Smooth muscle cell of the brain vasculature (primary cell): ENCODE measurements around the gene PRKCD.

Experiments used
- DNase-seq: peaks from one replicate; pipeline ENCODE4 v3.0.0-alpha.2; 2012; ENCODE audit warnings: low read depth, low spot score

Gene PRKCD

DNA sequence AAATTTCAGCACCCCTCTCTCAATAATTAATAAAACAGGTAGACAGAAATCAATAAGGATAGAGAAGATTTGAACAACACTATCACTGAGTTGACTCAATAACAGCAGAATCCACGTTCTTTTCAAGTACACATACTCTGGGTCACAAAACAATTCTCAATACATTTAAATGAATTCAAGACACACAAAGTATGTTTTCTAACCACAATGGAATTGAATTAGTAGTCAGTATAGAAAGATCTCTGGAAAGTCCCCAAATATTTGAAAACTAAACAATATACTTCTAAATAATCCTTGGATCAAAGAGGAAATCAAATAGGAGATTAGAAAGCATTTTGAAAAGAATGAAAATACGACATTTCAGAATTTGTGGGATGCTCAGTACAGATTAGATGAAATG, 54.8 kb downstream of the PRKCD start:
- DNase-seq: no peak

DNA sequence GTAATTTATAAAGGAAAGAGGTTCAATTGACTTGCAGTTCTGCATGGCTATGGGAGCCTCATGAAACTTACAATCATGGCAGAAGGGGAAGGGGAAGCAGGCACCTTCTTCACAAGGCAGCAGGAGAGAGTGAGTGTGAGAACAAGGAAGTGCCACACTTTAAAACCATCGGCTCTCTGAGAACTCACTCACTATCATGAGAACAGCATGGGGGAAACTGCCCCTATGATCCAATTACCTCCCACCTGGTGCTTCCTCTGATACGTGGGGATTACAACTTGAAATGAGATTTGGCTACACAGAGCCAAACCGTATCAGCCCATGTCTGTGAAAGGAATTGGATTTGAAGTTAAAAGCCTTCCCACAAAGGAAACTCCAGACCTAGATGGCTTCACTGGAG, 55.7 kb downstream of the PRKCD start:
- no peak for DNase-seq

DNA sequence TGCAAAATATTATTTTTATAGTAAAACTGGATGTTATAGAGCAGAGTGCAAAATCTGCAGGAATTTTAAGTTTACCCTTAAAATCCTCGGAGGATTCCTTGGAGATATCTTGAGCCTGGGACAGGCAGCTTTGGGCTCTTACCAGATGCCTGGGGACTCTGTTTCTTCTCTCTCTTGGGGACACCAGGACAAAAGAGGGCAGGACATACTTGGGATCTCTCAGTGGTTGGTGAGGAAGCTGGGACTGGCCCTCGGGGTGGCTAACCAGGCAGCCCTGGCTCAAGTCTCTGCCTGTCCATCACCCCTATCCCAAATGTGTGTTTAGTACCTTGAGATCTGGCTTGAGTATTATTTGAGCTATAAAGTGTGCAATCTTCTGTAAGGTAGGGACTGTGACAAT, 56.2 kb downstream of the PRKCD start:
- no peak for DNase-seq

- DNase-seq: no peak
Measured at GRCh38 chr3:53218131-53218530, 57.1 kb downstream of the PRKCD start.

GRCh38 chr3:53219895-53220483, 59.0 kb downstream of the PRKCD start:
- DNase-seq: no peak

- DNase-seq: no peak
Measured at GRCh38 chr3:53221345-53221744, 60.3 kb downstream of the PRKCD start.

DNA sequence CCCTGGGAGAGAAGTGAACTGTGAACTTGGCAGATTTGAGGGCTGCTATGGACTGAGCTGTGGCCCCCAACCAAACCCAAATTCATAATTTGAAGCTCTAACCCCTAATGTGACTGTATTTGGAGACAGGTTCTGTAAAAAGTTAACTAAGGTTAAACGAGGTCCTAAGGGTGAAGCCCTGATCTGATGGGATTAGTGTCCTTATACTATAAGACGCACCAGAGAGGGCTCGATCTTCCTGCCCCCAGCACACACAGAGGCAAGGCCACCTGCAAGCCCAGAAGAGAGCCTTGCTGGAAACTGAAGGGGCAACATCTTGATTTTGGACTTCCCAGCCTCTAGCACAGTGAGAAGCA, 60.8 kb downstream of the PRKCD start:
- no peak for DNase-seq

- DNase-seq: no peak
Measured at GRCh38 chr3:53222183-53222901, 61.3 kb downstream of the PRKCD start.

GRCh38 chr3:53223025-53223424, 62.0 kb downstream of the PRKCD start:
- DNase-seq: no peak

- DNase-seq: no peak
Measured at GRCh38 chr3:53223541-53223966, 62.5 kb downstream of the PRKCD start.

DNA sequence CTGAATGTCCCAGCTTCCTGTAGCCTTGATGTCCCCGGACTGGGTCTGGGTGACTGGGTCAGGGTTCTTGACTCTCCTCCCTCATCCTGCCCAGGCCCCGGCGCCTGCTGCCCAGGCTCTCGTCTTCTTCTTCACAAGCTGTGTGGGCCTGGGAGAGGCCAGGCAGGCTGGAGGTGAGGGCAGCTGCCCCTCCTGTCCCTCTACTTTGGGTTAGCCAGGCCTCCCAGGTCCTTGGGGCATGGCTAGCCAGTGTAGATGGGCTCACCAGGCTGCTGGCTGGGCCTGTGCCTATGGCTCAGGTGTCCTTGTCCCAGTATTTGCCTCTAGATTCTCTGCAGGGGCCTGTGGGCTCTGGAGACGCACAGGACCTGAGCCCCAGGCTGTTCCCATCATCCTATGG, 63.0 kb downstream of the PRKCD start:
- DNase-seq: no peak

DNA sequence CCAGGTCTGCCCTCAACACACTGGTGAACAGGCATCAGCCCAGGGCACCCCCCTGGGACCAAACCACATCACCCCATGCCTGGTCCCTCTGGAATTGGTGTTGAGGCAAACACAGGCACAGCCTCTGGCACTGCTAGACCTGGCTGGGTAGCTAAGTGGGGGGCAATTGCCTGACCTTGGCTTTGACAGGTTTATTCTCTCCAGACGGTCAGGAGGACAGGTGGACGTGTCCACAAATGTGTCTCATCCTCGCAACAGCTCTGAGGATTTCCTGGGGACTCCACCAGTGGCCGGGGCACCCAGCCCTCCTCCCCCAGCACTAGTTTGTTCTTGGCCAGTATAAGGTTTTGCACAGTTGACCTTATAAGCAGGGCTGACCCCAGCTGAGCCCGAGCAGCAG, 63.5 kb downstream of the PRKCD start:
- DNase-seq: no peak

GRCh38 chr3:53225181-53225580, 64.2 kb downstream of the PRKCD start:
- no peak for DNase-seq

GRCh38 chr3:53225651-53226050, 64.6 kb downstream of the PRKCD start:
- DNase-seq: no peak

DNA sequence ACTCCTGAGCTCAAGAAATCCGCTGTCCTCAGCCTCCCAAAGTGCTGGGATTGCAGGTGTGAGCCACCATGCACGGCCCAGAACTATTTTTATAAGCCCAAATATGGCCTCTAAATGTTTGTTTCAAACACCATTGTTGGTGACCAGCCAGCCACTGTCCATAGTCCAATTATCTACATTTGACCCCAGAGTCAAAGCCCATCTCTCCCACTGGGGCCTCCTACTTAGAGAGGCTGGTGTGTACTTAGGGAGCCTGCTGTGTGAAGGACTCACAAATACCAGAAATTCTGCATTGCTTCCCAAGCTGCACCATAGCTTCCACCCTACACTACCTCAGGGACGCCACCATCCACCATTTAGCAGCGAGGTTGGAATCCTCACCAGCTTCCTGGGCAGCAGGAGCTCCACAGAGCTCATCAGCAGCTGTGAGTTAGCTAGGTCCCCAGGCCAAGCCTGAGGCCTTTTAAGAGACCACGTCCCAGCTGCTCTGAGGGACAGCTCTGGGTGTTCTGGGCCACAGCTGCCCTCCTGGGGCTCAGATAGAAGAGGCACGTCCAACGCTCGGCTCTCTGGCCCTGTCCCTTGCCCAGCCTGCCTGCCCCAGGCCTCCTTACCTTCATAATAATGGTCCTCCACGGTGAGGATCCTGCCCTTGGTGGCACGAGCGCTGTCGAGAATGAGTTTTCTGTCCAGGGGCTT, 65.3 kb downstream of the PRKCD start:
- no peak for DNase-seq

DNA sequence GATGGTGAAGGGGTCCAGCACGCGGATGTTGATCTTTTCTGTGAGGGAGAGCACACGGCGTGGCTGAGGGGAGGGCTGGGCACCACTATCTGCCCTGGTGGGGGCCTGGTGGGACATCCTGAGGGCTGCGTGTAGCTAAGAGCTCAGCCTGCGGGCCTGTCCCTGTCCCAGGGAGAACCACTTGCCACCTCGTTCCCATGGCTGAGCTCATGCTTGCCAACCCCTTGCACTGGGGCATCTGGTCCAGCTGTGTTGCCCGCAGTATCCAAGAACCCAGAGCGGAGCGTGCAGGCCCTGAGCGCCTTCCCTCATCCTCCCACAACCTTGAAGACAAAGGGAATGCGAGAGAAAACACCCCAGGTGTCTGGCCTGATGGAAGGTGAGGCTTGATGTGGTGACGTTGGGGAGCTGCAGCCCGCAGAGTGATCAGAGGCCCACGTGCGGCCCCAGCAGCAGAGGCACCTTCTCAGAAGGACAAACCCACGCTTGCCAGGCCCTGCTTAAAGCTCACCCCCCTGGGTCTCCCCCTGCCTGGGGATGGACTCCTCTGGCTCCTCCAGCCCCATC, 65.9 kb downstream of the PRKCD start:
- DNase-seq: no peak

DNA sequence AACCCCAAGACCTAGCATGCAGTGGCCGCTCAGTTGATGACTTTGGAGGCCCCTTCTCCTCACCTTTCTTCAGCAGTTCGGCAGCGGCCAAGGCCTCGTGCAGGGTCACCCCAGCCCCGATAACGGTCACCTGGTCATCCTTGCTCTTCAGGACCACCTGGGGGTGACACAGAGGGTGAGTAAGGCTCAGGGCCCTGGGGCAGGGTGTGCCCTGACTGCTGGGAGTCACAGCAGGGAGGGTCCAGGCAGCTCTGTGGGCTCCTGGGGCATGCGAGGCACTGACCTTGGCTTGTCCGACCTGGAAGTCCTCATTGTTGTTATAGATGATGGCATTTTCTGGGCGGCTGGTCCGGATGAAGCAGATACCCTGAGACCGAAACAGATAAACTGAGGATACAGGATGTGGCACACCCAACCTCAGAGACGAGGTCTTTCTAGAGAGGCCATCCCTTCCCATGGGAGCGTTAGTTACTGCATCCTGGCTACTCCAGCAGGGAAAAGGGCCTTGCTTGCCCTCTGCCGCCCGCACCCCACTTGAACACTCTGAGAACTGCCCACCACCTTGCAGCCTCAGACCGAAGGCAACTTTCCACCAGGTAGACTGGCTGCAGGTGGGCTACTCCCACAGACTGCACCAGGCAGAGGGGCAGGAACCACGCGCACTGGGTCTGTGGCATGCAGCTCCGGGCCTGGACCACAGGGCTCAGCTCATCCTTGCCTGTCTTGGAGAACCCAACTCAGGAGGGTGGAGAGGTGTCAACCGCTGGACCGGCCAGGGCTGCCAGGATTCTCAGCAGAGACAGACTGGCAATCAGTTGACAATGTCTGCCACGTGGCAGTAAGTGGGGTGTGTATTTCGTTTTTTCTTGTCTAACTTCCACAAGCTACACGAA, 67.2 kb downstream of the PRKCD start:
- no peak for DNase-seq

GRCh38 chr3:53229171-53229570, 68.2 kb downstream of the PRKCD start:
- DNase-seq: no peak

DNA sequence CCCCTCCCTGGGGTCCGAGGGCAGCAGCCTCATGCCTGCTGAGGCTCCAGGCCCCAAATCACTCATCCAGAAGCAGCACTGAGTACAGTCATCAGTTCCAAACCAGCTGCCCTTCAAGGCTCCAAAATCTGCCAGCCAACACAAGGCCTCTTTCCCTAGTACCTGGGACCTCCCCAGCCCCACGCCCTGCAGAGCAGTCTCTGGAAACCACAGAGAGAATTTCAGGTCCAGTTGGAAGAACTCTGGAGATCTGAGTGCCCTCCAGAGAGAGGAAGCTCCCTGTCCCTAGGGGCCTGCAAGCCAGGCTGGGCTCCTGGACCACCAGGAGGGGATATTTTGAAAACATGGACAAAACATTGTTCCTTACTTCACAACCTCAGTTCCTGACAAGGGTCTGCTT, 68.6 kb downstream of the PRKCD start:
- no peak for DNase-seq

GRCh38 chr3:53230041-53230621, 69.1 kb downstream of the PRKCD start:
- DNase-seq: no peak

- DNase-seq: no peak
Measured at GRCh38 chr3:53230789-53231188, 69.8 kb downstream of the PRKCD start.
